HG03025 (cell line): ENCODE data around the gene TMCC3.
"Not testable (repeated sequence)": the region's sequence is repeated elsewhere in the genome, so short reads cannot be mapped to it uniquely, and the experiment has no call there.

Source experiments
- ATAC-seq: cut with Tn5 transposase; IDR thresholded peaks from one replicate; pipeline ENCODE4 v1.9.1; 2021; ENCODE audit warnings: mild to moderate bottlenecking, moderate library complexity; ENCODE audit not compliant: unreplicated experiment, low FRiP score

Gene TMCC3

GRCh38 chr12:94650143-94651056, at the start of gene TMCC3:
Gene TMCC3 (minus strand): TSS chr12:94650557. CDS start chr12:94650430, 127 bp downstream.
- ATAC-seq: peak; percentile 74

GRCh38 chr12:94699801-94700200, 49.4 kb upstream of the TMCC3 start:
- ATAC-seq: no peak

GRCh38 chr12:94698578-94698977, 48.2 kb upstream of the TMCC3 start:
- no peak for ATAC-seq

- no peak for ATAC-seq
Observed at GRCh38 chr12:94697631-94698030, 47.3 kb upstream of the TMCC3 start.

GRCh38 chr12:94694732-94695131, 44.4 kb upstream of the TMCC3 start:
- no peak for ATAC-seq

- not testable (repeated sequence) for ATAC-seq
Observed at GRCh38 chr12:94692826-94693225, 42.5 kb upstream of the TMCC3 start.

GRCh38 chr12:94690198-94690771, 39.9 kb upstream of the TMCC3 start:
- no peak for ATAC-seq

GRCh38 chr12:94689646-94690036, 39.3 kb upstream of the TMCC3 start:
- ATAC-seq: no peak

- no peak for ATAC-seq
Observed at GRCh38 chr12:94689002-94689645, 38.8 kb upstream of the TMCC3 start.

GRCh38 chr12:94687891-94688290, 37.5 kb upstream of the TMCC3 start:
- ATAC-seq: no peak

- no peak for ATAC-seq
Observed at GRCh38 chr12:94686834-94687628, 36.7 kb upstream of the TMCC3 start.

GRCh38 chr12:94684416-94685142, 34.2 kb upstream of the TMCC3 start:
- no peak for ATAC-seq

- ATAC-seq: no peak
Observed at GRCh38 chr12:94679554-94680195, 29.3 kb upstream of the TMCC3 start.

- no peak for ATAC-seq
Observed at GRCh38 chr12:94678849-94679248, 28.5 kb upstream of the TMCC3 start.

GRCh38 chr12:94678379-94678778, 28.0 kb upstream of the TMCC3 start:
- no peak for ATAC-seq

- ATAC-seq: no peak
Observed at GRCh38 chr12:94677778-94678177, 27.4 kb upstream of the TMCC3 start.

GRCh38 chr12:94676922-94677321, 26.6 kb upstream of the TMCC3 start:
- ATAC-seq: no peak

GRCh38 chr12:94676031-94676641, 25.8 kb upstream of the TMCC3 start:
- ATAC-seq: no peak

GRCh38 chr12:94674835-94675234, 24.5 kb upstream of the TMCC3 start:
- no peak for ATAC-seq
